GM11168 (cell line): ENCODE results near the gene POC1A.

Experiments used
- in situ Hi-C: fragments of 300-500 bp; cut with MboI; formaldehyde crosslinking; loops from one replicate; pipeline ENCODE4 v1.12.0; 2022; ENCODE audit warnings: low sequenced_read_pairs; ENCODE audit not compliant: unreplicated experiment

POC1A gene

GRCh38 chr3:52073490-52073889 lies 80.7 kb downstream of the POC1A start:
- in situ Hi-C loops: no loop called here

- in situ Hi-C loops: no loop called here
Measured at GRCh38 chr3:52072471-52072870, 81.8 kb downstream of the POC1A start.

- in situ Hi-C loops: no loop called here
Measured at GRCh38 chr3:52072020-52072419, 82.2 kb downstream of the POC1A start.

- in situ Hi-C loops: no loop called here
Measured at GRCh38 chr3:52070724-52071621, 83.2 kb downstream of the POC1A start.

GRCh38 chr3:52069855-52070254 lies 84.4 kb downstream of the POC1A start:
- in situ Hi-C loops: no loop called here

- in situ Hi-C loops: no loop called here
Measured at GRCh38 chr3:52069135-52069534, 85.1 kb downstream of the POC1A start.

GRCh38 chr3:52068730-52069129 lies 85.5 kb downstream of the POC1A start:
- in situ Hi-C loops: no loop called here

- in situ Hi-C loops: no loop called here
Measured at GRCh38 chr3:52068055-52068571, 86.1 kb downstream of the POC1A start.

GRCh38 chr3:52067526-52067925 lies 86.7 kb downstream of the POC1A start:
- in situ Hi-C loops: no loop called here

- in situ Hi-C loops: no loop called here
Measured at GRCh38 chr3:52067046-52067445, 87.2 kb downstream of the POC1A start.

GRCh38 chr3:52065264-52065756 lies 88.9 kb downstream of the POC1A start:
- in situ Hi-C loops: no loop called here

- in situ Hi-C loops: no loop called here
Measured at GRCh38 chr3:52064561-52064960, 89.7 kb downstream of the POC1A start.

- in situ Hi-C loops: no loop called here
Measured at GRCh38 chr3:52063026-52063723, 91.0 kb downstream of the POC1A start.

- in situ Hi-C loops: no loop called here
Measured at GRCh38 chr3:52062505-52062904, 91.7 kb downstream of the POC1A start.

GRCh38 chr3:52061121-52061910 lies 92.9 kb downstream of the POC1A start:
- in situ Hi-C loops: no loop called here

GRCh38 chr3:52059781-52060180 lies 94.4 kb downstream of the POC1A start:
- in situ Hi-C loops: no loop called here

- in situ Hi-C loops: no loop called here
Measured at GRCh38 chr3:52057812-52058495, 96.3 kb downstream of the POC1A start.

GRCh38 chr3:52056968-52057811 lies 97.0 kb downstream of the POC1A start:
- in situ Hi-C loops: no loop called here

- in situ Hi-C loops: no loop called here
Measured at GRCh38 chr3:52056521-52056967, 97.7 kb downstream of the POC1A start, which contains the start of gene DUSP7. DUSP7 (minus strand) TSS chr3:52056571; CDS start chr3:52056366, 205 bp downstream.
